ENCODE results near the gene PIM1.

PIM1 gene

DNA sequence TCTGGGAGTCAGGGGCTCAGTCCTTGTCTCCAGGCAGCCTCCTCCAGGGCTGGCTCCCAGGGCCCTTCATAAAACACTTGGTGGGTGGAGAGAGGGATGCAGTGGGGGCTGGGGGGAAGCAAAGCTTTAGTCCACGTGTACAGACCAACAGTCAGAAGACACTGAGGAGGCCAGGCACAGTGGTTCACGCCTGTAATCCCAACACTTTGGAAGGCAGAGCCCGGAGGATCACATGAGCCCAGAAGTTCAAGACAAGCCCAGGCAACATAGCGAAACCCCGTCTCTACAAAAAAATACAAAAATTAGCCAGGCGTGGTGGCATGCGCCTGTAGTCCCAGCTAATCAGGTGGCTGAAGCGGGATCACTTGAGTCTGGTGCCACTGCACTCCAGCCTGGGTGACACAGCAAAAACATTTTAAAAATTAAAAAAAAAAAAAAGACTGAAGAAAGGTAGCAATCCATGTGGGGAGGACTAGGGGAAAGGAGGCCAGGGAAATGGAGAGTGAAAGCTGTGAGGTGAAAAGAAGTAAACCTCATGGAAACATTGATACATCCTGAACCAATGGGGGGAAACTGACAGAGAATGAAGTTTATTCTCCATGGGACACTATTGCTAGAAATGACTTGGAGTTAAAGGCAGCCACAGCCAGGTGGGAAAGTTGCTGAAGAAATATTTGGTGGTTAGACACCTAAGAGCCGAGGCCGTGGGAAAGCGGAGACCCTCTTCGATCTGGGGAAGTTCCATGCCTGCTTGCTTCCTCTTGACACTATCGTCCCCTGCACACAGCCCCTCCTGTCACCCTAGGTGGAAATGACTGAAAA is 35.4 kb downstream of the PIM1 start:
- Mint-ChIP-seq H3K36me3 (ENCODE audit: low read depth) (no peaks in the 10 kb centered on the region), H3K9me3 (no peaks in the 10 kb centered on the region), H3K27me3 (ENCODE audit: low read depth) (no peaks in the 10 kb centered on the region), H3K4me1 (ENCODE audit: low read depth) (peaks cover 70% of the 10 kb centered on the region), H3K4me3 (peak overlapping the region; percentile 4), H3K27ac (peak overlapping the region; percentile 71)
- peak; percentile 30 for DNase-seq (ENCODE audit: low spot score)

GRCh38 chr6:37205997-37206340 is 36.0 kb downstream of the PIM1 start:
- Mint-ChIP-seq H3K27me3 (ENCODE audit: low read depth) (no peaks in the 10 kb centered on the region), H3K27ac (peak overlapping the region; percentile 71), H3K4me3 (no peak overlapping the region), H3K36me3 (ENCODE audit: low read depth) (no peaks in the 10 kb centered on the region), H3K4me1 (ENCODE audit: low read depth) (peaks cover 69% of the 10 kb centered on the region), H3K9me3 (no peaks in the 10 kb centered on the region)
- no peak for DNase-seq (ENCODE audit: low spot score)

GRCh38 chr6:37206622-37207021 is 36.7 kb downstream of the PIM1 start:
- no peak for DNase-seq (ENCODE audit: low spot score)
- H3K4me1 Mint-ChIP-seq (ENCODE audit: low read depth): peaks cover 66% of the 10 kb centered on the region
- H3K36me3 Mint-ChIP-seq (ENCODE audit: low read depth): no peaks in the 10 kb centered on the region
- no peak overlapping the region for H3K4me3 Mint-ChIP-seq
- H3K27me3 Mint-ChIP-seq (ENCODE audit: low read depth): no peaks in the 10 kb centered on the region
- no peaks in the 10 kb centered on the region for H3K9me3 Mint-ChIP-seq
- H3K27ac Mint-ChIP-seq: peak overlapping the region; percentile 73

DNA sequence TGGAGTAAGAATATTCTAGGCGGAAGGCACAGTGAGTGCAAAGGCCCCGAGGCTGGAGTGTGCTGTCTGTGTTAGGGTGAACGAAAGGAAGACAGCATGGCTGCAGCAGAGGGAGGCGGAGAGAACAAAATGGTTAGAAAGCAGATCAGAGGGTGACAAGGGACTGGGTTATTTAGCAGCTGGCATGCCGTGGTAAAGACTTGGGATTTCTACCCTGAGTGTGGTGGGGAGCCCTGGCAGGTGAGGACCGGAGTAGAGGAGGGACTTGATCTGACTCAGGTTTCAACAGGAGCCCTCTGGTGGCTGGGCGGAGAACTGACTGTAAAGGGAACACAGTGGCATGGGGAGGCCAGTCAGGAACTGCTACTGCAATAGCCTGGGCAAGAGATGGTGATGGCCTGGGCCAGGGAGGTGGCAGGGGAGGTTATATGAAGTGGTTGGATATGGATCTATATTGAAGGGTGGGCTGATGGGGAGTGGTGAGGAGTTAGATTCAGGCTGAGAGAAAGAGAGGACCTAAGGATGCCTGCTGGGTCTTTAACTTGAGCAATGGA is 38.0 kb downstream of the PIM1 start:
- Mint-ChIP-seq H3K4me1 (ENCODE audit: low read depth) (peaks cover 61% of the 10 kb centered on the region), H3K27me3 (ENCODE audit: low read depth) (no peaks in the 10 kb centered on the region), H3K9me3 (no peaks in the 10 kb centered on the region), H3K36me3 (ENCODE audit: low read depth) (no peaks in the 10 kb centered on the region), H3K4me3 (peak overlapping the region; percentile 62), H3K27ac (peak overlapping the region; percentile 84)
- peak; percentile 83 for DNase-seq (ENCODE audit: low spot score)

- Mint-ChIP-seq H3K27ac (no peak overlapping the region), H3K4me1 (ENCODE audit: low read depth) (peaks cover 59% of the 10 kb centered on the region), H3K36me3 (ENCODE audit: low read depth) (no peaks in the 10 kb centered on the region), H3K4me3 (no peak overlapping the region), H3K27me3 (ENCODE audit: low read depth) (no peaks in the 10 kb centered on the region), H3K9me3 (no peaks in the 10 kb centered on the region)
- DNase-seq (ENCODE audit: low spot score): no peak
These were observed 38.8 kb downstream of the PIM1 start for GRCh38 chr6:37208793-37209192.

GRCh38 chr6:37209461-37210205 is 39.7 kb downstream of the PIM1 start:
- Mint-ChIP-seq H3K27me3 (ENCODE audit: low read depth) (no peaks in the 10 kb centered on the region), H3K4me3 (peak overlapping the region; percentile 59), H3K9me3 (no peaks in the 10 kb centered on the region), H3K36me3 (ENCODE audit: low read depth) (no peaks in the 10 kb centered on the region), H3K4me1 (ENCODE audit: low read depth) (peaks cover 53% of the 10 kb centered on the region), H3K27ac (peak overlapping the region; percentile 88)
- DNase-seq (ENCODE audit: low spot score): peak; percentile 29

- peak overlapping the region; percentile 27 for H3K4me3 Mint-ChIP-seq
- no peaks in the 10 kb centered on the region for H3K36me3 Mint-ChIP-seq (ENCODE audit: low read depth)
- H3K27me3 Mint-ChIP-seq (ENCODE audit: low read depth): no peaks in the 10 kb centered on the region
- no peaks in the 10 kb centered on the region for H3K9me3 Mint-ChIP-seq
- peak overlapping the region; percentile 65 for H3K27ac Mint-ChIP-seq
- peaks cover 47% of the 10 kb centered on the region for H3K4me1 Mint-ChIP-seq (ENCODE audit: low read depth)
- DNase-seq (ENCODE audit: low spot score): peak; percentile 72
These were observed 40.5 kb downstream of the PIM1 start for GRCh38 chr6:37210313-37210968.

DNA sequence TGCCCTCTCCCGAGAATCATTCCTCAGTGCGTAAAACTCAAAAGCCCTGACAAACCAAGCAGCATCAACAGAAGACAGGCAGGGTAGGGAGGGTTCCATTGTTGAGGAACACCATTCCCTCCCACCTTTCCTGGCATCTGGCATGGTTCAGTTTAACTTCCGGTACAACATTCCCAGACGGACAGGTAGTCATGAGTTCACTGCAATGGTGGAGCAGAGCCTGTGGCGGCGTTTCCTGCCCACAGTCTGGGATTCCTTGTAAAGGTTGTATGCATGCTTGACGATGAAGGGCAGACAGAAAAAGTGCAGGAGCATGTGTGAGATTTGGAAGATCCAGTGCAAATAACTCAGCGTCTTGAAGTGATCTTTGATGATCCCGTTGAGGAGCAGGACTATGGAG is 42.3 kb downstream of the PIM1 start:
- DNase-seq (ENCODE audit: low spot score): no peak
- Mint-ChIP-seq H3K36me3 (ENCODE audit: low read depth) (no peaks in the 10 kb centered on the region), H3K4me3 (no peak overlapping the region), H3K27me3 (ENCODE audit: low read depth) (no peaks in the 10 kb centered on the region), H3K4me1 (ENCODE audit: low read depth) (peaks cover 35% of the 10 kb centered on the region), H3K9me3 (no peaks in the 10 kb centered on the region), H3K27ac (no peak overlapping the region)

GRCh38 chr6:37218061-37218460 is 48.1 kb downstream of the PIM1 start:
- peaks cover 25% of the 10 kb centered on the region for H3K4me1 Mint-ChIP-seq (ENCODE audit: low read depth)
- no peaks in the 10 kb centered on the region for H3K9me3 Mint-ChIP-seq
- no peaks in the 10 kb centered on the region for H3K27me3 Mint-ChIP-seq (ENCODE audit: low read depth)
- H3K27ac Mint-ChIP-seq: no peak overlapping the region
- no peak for DNase-seq (ENCODE audit: low spot score)
- H3K4me3 Mint-ChIP-seq: no peak overlapping the region
- H3K36me3 Mint-ChIP-seq (ENCODE audit: low read depth): no peaks in the 10 kb centered on the region

DNA sequence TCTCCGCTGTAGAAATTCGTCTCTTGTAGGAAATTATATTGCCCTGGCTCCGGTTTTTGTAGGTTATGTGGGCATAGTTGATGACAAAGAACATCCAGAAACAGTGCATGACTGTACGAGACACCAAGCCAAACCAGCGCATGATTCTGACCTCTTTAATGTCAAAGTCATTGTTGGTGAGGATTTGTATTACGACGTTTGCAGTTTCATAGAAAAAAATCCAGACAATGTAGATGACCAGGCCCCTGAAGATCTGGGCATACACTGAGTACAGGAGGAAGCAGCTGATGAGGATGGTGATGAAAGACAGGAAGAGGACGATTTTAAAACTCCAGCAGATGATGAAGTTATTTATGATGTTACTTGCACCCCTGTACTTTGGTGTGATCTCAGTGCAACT is 48.6 kb downstream of the PIM1 start:
- no peak for DNase-seq (ENCODE audit: low spot score)
- no peak overlapping the region for H3K4me3 Mint-ChIP-seq

GRCh38 chr6:37221585-37222124 is 51.7 kb downstream of the PIM1 start:
- Mint-ChIP-seq H3K4me3 (peak overlapping the region; percentile 80), H3K27me3 (ENCODE audit: low read depth) (no peaks in the 10 kb centered on the region), H3K9me3 (no peaks in the 10 kb centered on the region), H3K27ac (no peak overlapping the region), H3K4me1 (ENCODE audit: low read depth) (peaks cover 26% of the 10 kb centered on the region), H3K36me3 (ENCODE audit: low read depth) (no peaks in the 10 kb centered on the region)
- no peak for DNase-seq (ENCODE audit: low spot score)

More for the DNA sequence above, 48.6 kb downstream of the PIM1 start:
- Mint-ChIP-seq H3K36me3 (ENCODE audit: low read depth) (no peaks in the 10 kb centered on the region), H3K9me3 (no peaks in the 10 kb centered on the region), H3K4me1 (ENCODE audit: low read depth) (peaks cover 26% of the 10 kb centered on the region), H3K27me3 (ENCODE audit: low read depth) (no peaks in the 10 kb centered on the region), H3K27ac (no peak overlapping the region)

DNA sequence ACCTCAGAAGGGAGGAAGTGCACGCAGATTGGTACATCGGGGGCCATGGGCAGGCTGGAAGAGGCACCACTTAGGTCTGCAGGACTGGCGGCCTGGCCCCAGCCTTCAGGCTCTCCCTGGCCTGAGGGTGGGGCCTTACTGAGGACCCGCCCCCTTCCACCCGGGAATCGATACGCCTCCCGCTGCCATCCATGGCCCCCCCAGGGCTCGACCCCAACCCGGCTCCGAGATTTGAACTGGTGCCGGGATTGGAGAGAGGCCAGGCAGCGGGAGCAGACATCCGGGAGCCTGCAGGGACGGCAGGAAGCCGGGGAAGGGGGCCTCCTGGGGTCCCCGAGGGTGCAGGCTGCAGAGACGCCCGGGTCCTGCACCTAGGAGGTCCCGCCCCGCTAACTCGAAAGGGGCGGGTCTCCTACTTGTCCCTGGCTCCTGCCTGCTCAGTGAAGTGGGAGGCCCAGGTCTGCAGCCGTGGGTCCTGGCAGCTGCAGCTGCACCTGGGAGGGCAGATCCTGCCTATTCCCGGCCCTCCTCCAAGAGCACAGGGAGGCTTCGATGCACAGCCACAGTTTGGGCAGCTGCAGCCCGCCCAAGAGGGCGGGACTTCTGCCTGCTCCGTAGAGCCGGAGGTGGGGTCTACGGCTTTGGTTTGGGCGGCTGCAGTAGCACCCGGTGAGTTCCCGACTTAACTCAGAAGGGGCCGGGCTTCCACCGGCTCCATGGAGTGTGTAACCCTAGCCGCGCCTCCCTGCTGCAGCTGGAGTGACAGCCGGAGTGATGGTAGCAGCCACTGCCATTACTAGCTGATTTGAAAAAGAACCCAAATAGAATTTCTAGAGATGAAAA is 52.4 kb downstream of the PIM1 start:
- Mint-ChIP-seq H3K4me3 (peak overlapping the region; percentile 80), H3K4me1 (ENCODE audit: low read depth) (peaks cover 26% of the 10 kb centered on the region), H3K36me3 (ENCODE audit: low read depth) (no peaks in the 10 kb centered on the region), H3K9me3 (no peaks in the 10 kb centered on the region), H3K27me3 (ENCODE audit: low read depth) (no peaks in the 10 kb centered on the region), H3K27ac (peak overlapping the region; percentile 62)
- peak; percentile 80 for DNase-seq (ENCODE audit: low spot score)

DNA sequence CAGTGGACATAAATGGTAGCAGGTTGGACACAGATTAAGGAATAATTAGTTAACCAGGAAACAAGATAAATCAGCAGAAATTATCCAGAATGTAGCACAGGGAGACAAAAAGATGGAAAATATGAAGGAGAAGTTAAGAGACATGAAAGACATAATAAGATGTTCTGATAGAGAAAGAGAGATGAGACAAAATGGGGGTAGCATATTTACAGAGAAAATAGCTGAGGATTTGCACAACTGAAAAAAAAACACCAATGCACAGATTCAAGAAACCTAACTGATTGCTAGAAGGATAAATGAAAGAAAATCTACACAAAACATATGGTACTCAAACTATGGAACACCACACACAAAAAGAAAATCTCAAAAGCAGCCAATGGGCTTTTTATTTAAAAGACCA is 53.0 kb downstream of the PIM1 start:
- Mint-ChIP-seq H3K4me3 (peak overlapping the region; percentile 80), H3K27ac (peak overlapping the region; percentile 62), H3K36me3 (ENCODE audit: low read depth) (no peaks in the 10 kb centered on the region), H3K4me1 (ENCODE audit: low read depth) (peaks cover 26% of the 10 kb centered on the region), H3K27me3 (ENCODE audit: low read depth) (no peaks in the 10 kb centered on the region), H3K9me3 (no peaks in the 10 kb centered on the region)
- DNase-seq (ENCODE audit: low spot score): no peak

Data from T-helper 2 cell treated with Interferon-gamma antibody and Interleukin-4, amounts not matched to agents 5 μg/mL and 100 μg/mL, for 36 hours (primary cell).